ENCODE measurements around the gene ZNF70.

The ZNF70 gene

DNA sequence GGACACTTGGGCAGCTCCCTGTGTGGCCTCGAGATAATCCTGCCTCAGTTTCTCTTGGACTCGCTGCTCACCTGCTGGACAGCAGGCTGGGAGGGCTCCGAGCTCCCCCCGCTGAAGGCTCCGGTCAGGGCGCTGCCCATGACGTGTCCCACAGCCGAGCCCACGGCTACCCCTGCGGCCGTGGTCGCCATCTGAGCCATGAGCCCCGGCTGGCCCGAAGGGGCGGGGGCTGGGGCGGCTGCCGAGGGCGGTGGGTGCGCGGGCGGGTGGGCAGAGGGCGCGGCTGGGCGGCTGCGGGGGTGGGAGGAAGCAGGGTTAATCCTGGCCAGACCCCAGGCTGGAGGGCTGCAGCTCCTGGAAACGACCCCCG is 16.4 kb upstream of the ZNF70 start:
- peak overlapping the region; percentile 82 for H3K4me3 ChIP-seq (ENCODE audit: low read depth, low read length)
- peak overlapping the region; percentile 83 for H3K27ac ChIP-seq (ENCODE audit: low read depth, low read length)
- peaks cover 12% of the 10 kb centered on the region for H3K36me3 ChIP-seq (ENCODE audit: control insufficient read depth, insufficient read depth, low read length)
- H3K9me3 ChIP-seq (ENCODE audit: control insufficient read depth, insufficient read depth, low read length), result no peaks in the 10 kb centered on the region
- peak overlapping the region; percentile 33 for H3K9ac ChIP-seq (ENCODE audit: low read depth, low read length)
- H3K27me3 ChIP-seq (ENCODE audit: control insufficient read depth, insufficient read depth, low read length), result peaks cover 9% of the 10 kb centered on the region
- peaks cover 25% of the 10 kb centered on the region for H3K4me1 ChIP-seq (ENCODE audit: control insufficient read depth, insufficient read depth, low read length)

DNA sequence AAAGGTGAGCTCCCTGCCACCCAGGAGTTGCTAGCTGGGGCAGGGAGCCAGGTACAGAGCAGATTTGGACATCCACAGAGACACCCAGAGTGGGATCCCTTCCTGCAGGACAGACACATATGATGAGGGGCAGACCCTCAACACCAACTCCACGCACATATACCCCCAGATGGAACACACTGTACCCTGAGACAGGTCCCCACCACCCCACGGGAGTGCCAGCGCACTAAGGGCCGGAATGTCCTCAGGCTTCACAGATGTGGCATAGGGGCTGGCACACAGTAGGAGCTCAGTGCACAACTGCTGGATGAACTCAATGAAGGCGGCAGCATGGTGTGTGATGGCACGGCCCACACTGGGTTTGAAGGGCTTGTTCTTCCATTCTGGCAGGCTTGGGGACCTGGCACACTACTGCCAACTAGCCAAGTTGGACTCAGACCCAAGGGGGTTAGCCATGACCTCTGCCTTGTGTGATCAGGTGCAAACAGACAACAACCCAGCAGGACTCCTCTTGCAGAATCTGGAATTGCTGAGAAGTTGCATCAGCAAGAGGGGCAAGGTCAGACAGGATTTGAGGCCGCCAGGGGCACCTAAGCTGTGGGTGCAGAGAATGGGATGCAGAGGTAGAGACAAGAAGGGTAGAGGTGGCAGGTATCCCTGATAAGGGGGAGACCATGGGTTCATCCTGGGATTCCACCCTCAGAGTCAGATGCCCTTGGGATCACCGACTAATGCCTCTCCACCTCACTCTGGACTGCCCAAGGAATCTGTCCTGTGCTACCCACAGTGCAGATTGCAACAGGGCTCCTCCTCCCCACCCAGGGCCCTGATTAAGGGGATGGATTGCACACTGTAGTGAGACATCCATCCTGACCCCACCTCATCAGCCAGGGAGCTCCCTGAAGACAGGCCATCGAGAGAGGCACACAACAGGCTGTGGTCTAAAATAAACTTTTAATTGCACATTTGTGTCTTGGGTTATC is 14.3 kb upstream of the ZNF70 start:
- Histone ChIP-seq H3K4me1 (ENCODE audit: control insufficient read depth, insufficient read depth, low read length) (peaks cover 21% of the 10 kb centered on the region), H3K4me3 (ENCODE audit: low read depth, low read length) (no peak overlapping the region), H3K36me3 (ENCODE audit: control insufficient read depth, insufficient read depth, low read length) (peaks cover 12% of the 10 kb centered on the region), H3K9ac (ENCODE audit: low read depth, low read length) (no peak overlapping the region), H3K27me3 (ENCODE audit: control insufficient read depth, insufficient read depth, low read length) (peaks cover 9% of the 10 kb centered on the region), H3K9me3 (ENCODE audit: control insufficient read depth, insufficient read depth, low read length) (no peaks in the 10 kb centered on the region), H3K27ac (ENCODE audit: low read depth, low read length) (no peak overlapping the region)

- H3K4me3 ChIP-seq (ENCODE audit: low read depth, low read length), result no peak overlapping the region
- H3K36me3 ChIP-seq (ENCODE audit: control insufficient read depth, insufficient read depth, low read length), result peaks cover 12% of the 10 kb centered on the region
- H3K4me1 ChIP-seq (ENCODE audit: control insufficient read depth, insufficient read depth, low read length), result peaks cover 21% of the 10 kb centered on the region
- peaks cover under 1% of the 10 kb centered on the region; the same call in 1 of the 2 replicates for H3K27me3 ChIP-seq (ENCODE audit: control insufficient read depth, insufficient read depth, low read length)
- H3K27ac ChIP-seq (ENCODE audit: low read depth, low read length), result no peak overlapping the region
- no peak overlapping the region for H3K9ac ChIP-seq (ENCODE audit: low read depth, low read length)
- H3K9me3 ChIP-seq (ENCODE audit: control insufficient read depth, insufficient read depth, low read length), result no peaks in the 10 kb centered on the region
Observed at GRCh38 chr22:23763954-23764353, 13.0 kb upstream of the ZNF70 start.

- peak overlapping the region; percentile 42 for H3K27ac ChIP-seq (ENCODE audit: low read depth, low read length)
- H3K4me1 ChIP-seq (ENCODE audit: control insufficient read depth, insufficient read depth, low read length), result peaks cover 21% of the 10 kb centered on the region
- H3K27me3 ChIP-seq (ENCODE audit: control insufficient read depth, insufficient read depth, low read length), result no peaks in the 10 kb centered on the region
- H3K4me3 ChIP-seq (ENCODE audit: low read depth, low read length), result no peak overlapping the region
- H3K9ac ChIP-seq (ENCODE audit: low read depth, low read length), result no peak overlapping the region
- no peaks in the 10 kb centered on the region for H3K9me3 ChIP-seq (ENCODE audit: control insufficient read depth, insufficient read depth, low read length)
- peaks cover 12% of the 10 kb centered on the region for H3K36me3 ChIP-seq (ENCODE audit: control insufficient read depth, insufficient read depth, low read length)
Observed at GRCh38 chr22:23763579-23763945, 12.7 kb upstream of the ZNF70 start.

DNA sequence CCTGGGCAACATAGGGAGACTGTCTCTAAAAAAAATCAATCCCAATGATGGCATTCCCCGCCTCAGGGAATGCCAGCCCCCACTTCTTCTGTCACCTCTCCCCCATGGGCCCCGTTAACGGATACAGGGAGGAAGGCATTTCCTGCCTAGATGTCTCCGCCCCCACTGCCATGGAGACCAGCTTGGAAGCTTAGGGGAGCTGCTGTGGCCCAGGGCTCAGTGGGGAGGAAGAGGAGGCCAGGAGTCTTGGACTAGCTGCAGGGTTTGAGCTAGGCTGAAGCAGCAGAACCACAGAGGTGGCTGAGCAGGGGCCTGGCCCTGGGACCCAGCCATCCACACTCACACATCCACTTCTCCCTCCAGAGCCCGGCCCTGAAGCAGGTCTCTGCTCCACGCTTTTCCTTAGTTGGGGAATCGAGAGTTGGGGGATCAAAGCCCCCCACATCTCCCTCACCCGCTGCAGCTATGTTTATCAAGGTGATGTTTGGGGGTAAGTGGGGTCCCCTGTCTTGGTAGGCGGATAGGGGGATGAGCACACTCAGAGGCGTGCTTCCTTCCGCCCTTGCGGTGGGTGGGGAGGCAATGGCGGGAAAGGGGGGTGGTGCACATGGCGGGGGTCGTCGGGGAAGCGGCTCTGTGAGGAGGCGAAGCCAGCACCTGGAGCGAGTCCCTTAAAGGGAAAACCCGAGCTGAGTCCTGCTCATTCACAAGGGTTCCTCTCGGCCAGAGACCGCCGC is 12.1 kb upstream of the ZNF70 start, which contains the start of gene C22orf15:
Gene C22orf15 (plus strand): TSS at position 149 of the 737 bp plus-strand sequence. CDS start 317 bp downstream, at position 466.
- H3K9ac ChIP-seq (ENCODE audit: low read depth, low read length), result no peak within 1 kb of the TSS
- H3K27ac ChIP-seq (ENCODE audit: low read depth, low read length), result peak within 1 kb of the TSS; percentile 42
- no peaks in the 10 kb centered on the region for H3K9me3 ChIP-seq (ENCODE audit: control insufficient read depth, insufficient read depth, low read length)
- H3K4me3 ChIP-seq (ENCODE audit: low read depth, low read length), result no peak within 1 kb of the TSS
- H3K36me3 ChIP-seq (ENCODE audit: control insufficient read depth, insufficient read depth, low read length), result peaks cover 12% of the 10 kb centered on the region
- H3K27me3 ChIP-seq (ENCODE audit: control insufficient read depth, insufficient read depth, low read length), result no peaks in the 10 kb centered on the region
- H3K4me1 ChIP-seq (ENCODE audit: control insufficient read depth, insufficient read depth, low read length), result peaks cover 21% of the 10 kb centered on the region

GRCh38 chr22:23760056-23760455 is 9.1 kb upstream of the ZNF70 start:
- Histone ChIP-seq H3K4me1 (ENCODE audit: control insufficient read depth, insufficient read depth, low read length) (peaks cover 17% of the 10 kb centered on the region), H3K9me3 (ENCODE audit: control insufficient read depth, insufficient read depth, low read length) (no peaks in the 10 kb centered on the region), H3K9ac (ENCODE audit: low read depth, low read length) (no peak overlapping the region), H3K4me3 (ENCODE audit: low read depth, low read length) (no peak overlapping the region), H3K27ac (ENCODE audit: low read depth, low read length) (no peak overlapping the region), H3K36me3 (ENCODE audit: control insufficient read depth, insufficient read depth, low read length) (peaks cover 6% of the 10 kb centered on the region), H3K27me3 (ENCODE audit: control insufficient read depth, insufficient read depth, low read length) (no peaks in the 10 kb centered on the region)

DNA sequence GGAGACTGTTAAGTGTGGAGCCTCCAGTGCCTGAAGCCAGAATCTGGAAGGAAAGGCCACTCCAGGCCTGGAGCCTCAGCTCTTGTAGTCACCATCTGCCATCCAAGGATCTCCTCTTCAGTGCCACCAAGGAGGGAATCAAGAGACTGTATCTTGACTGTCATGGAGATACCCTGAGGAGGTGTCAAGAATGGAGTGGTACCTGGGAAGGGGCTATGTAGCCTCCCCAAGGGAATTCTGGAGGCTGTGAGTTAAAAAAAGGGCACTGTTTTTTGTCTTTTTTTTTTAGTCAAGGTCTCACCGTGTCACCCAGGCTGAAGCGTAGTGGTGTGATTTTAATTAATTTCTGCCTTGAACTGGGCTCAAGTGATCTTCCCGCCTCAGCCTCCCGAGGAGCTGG is 8.7 kb upstream of the ZNF70 start:
- Histone ChIP-seq H3K9ac (ENCODE audit: low read depth, low read length) (no peak overlapping the region), H3K4me3 (ENCODE audit: low read depth, low read length) (no peak overlapping the region), H3K36me3 (ENCODE audit: control insufficient read depth, insufficient read depth, low read length) (peaks cover under 1% of the 10 kb centered on the region), H3K4me1 (ENCODE audit: control insufficient read depth, insufficient read depth, low read length) (peaks cover 17% of the 10 kb centered on the region), H3K27me3 (ENCODE audit: control insufficient read depth, insufficient read depth, low read length) (no peaks in the 10 kb centered on the region), H3K9me3 (ENCODE audit: control insufficient read depth, insufficient read depth, low read length) (no peaks in the 10 kb centered on the region), H3K27ac (ENCODE audit: low read depth, low read length) (no peak overlapping the region)

DNA sequence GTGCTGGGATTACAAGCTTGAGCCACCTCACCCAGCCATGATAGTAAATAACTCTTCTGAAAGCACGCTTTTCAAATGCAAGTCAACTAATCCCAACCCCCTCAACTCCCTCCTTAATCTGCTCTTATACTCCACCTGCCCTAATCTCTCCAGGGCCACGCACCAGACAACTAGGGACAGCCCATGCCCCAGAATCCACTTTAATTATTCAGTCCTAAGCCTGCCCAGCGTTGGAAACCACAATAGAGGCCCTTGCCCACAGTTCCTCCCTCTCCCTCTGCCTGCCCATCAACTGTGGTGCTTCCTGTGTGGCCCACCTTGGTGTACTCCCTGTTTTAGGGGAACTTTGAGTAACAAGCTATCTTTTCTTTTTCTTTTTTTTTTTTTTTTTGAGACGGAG is 6.0 kb upstream of the ZNF70 start:
- no peaks in the 10 kb centered on the region for H3K27me3 ChIP-seq (ENCODE audit: control insufficient read depth, insufficient read depth, low read length)
- no peaks in the 10 kb centered on the region for H3K4me1 ChIP-seq (ENCODE audit: control insufficient read depth, insufficient read depth, low read length)
- no peak overlapping the region for H3K27ac ChIP-seq (ENCODE audit: low read depth, low read length)
- H3K9me3 ChIP-seq (ENCODE audit: control insufficient read depth, insufficient read depth, low read length), result no peaks in the 10 kb centered on the region
- no peaks in the 10 kb centered on the region for H3K36me3 ChIP-seq (ENCODE audit: control insufficient read depth, insufficient read depth, low read length)
- no peak overlapping the region for H3K9ac ChIP-seq (ENCODE audit: low read depth, low read length)
- H3K4me3 ChIP-seq (ENCODE audit: low read depth, low read length), result no peak overlapping the region

DNA sequence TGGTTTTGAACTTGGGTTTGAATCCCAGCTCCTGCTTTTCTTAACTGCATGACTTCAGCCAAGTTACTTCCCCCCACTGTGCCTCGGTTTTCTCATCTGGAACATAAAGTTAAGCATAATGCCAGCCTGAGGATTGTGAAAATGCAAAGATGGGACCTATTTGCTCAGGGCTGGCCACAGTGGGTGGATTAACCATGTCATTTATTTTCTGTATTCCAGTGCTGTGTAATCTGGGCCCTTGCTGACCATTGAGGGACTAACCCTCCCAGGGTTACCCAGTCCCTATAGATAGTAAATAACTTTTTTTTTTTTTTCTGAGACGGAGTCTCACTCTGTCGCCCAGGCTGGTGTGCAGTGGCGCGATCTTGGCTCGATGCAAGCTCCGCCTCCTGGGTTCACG is 4.8 kb upstream of the ZNF70 start:
- H3K27me3 ChIP-seq (ENCODE audit: control insufficient read depth, insufficient read depth, low read length), result no peaks in the 10 kb centered on the region
- H3K4me3 ChIP-seq (ENCODE audit: low read depth, low read length), result no peak overlapping the region
- H3K36me3 ChIP-seq (ENCODE audit: control insufficient read depth, insufficient read depth, low read length), result no peaks in the 10 kb centered on the region
- H3K27ac ChIP-seq (ENCODE audit: low read depth, low read length), result no peak overlapping the region
- no peaks in the 10 kb centered on the region; the same call in 1 of the 2 replicates for H3K4me1 ChIP-seq (ENCODE audit: control insufficient read depth, insufficient read depth, low read length)
- no peak overlapping the region for H3K9ac ChIP-seq (ENCODE audit: low read depth, low read length)
- no peaks in the 10 kb centered on the region for H3K9me3 ChIP-seq (ENCODE audit: control insufficient read depth, insufficient read depth, low read length)

DNA sequence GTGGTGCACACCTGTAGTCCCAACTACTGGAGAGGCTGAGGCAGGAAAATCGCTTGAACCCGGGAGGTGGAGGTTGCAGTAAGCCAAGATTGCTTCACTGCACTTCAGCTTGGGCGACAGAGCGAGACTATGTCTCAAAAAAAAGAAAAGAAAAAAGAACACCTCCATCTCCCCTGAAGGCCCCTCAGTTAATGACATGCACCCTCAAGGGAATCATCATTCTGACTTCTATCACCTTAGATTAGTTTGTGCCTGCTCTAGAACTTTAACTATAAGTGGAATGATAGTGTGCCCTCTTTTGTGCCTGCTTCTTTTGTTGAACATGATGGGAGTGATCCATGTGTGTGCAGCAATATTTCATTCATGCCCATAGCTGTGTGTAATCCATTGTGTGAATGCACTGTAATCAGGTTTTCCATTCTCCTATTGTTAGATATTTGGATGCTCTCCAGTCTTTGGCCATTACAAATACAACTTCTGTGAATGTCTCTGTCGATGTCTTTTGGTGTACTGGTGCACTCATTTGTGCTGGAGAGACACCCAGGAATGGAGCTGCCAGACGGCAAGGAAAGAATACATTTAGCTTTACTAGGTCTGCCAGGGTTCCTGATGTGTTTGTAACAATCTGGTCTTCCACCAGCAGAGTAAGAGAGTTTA is 4.2 kb upstream of the ZNF70 start:
- Histone ChIP-seq H3K4me1 (ENCODE audit: control insufficient read depth, insufficient read depth, low read length) (no peaks in the 10 kb centered on the region; the same call in 1 of the 2 replicates), H3K4me3 (ENCODE audit: low read depth, low read length) (no peak overlapping the region), H3K36me3 (ENCODE audit: control insufficient read depth, insufficient read depth, low read length) (no peaks in the 10 kb centered on the region), H3K9ac (ENCODE audit: low read depth, low read length) (no peak overlapping the region), H3K9me3 (ENCODE audit: control insufficient read depth, insufficient read depth, low read length) (no peaks in the 10 kb centered on the region), H3K27ac (ENCODE audit: low read depth, low read length) (no peak overlapping the region), H3K27me3 (ENCODE audit: control insufficient read depth, insufficient read depth, low read length) (no peaks in the 10 kb centered on the region)
